Large intestine (tissue), 3 donors: ENCODE data around the gene OPA3. TPM values are rescaled to one million over a fixed set of nuclear protein-coding genes. Genes with fewer than 3 reads are reported as not detected.
A peak's percentile ranks its signal among the peaks of the same experiment; 100 is the strongest.

Experiments used
- DNase-seq, 2 donors: peaks; one replicate each; pipeline versions ENCODE4 v3.0.0 to v3.0.0-alpha.2; 2013
- H3K27ac ChIP-seq: one replicate; pipeline ENCODE4 v1.5.1; 2013; ENCODE audit warnings: low read length
- H3K27me3 ChIP-seq: 2 replicates; pipeline ENCODE4 v1.6.1; 2013; ENCODE audit warnings: low read length; ENCODE audit not compliant: control insufficient read depth, insufficient read depth
- H3K36me3 ChIP-seq: 2 replicates; pipeline ENCODE4 v1.6.1; 2013; ENCODE audit warnings: low read length; ENCODE audit not compliant: control insufficient read depth, insufficient read depth
- H3K4me1 ChIP-seq: one replicate; pipeline ENCODE4 v1.6.1; 2013; ENCODE audit warnings: low read length; ENCODE audit not compliant: control insufficient read depth, insufficient read depth
- H3K4me3 ChIP-seq: one replicate; pipeline ENCODE4 v1.5.1; 2013; ENCODE audit warnings: low read length
- H3K9me3 ChIP-seq: one replicate; pipeline ENCODE4 v1.6.1; 2013; ENCODE audit warnings: mild to moderate bottlenecking, low read depth, low read length, moderate library complexity; ENCODE audit not compliant: control insufficient read depth
- WGBS: methylation state at CpG from one replicate; pipeline ENCODE4 v1.1.5; 2013; ENCODE audit warnings: low lambda C conversion rate; ENCODE audit not compliant: insufficient coverage; 5-methylcytosine and 5-hydroxymethylcytosine counted together
- polyA plus RNA-seq: library from polyadenylated mRNA; unstranded; fragments of 120-200 nt; gene quantifications from one replicate; pipeline ENCODE4 v1.2.1, GENCODE V29; 2013

The OPA3 gene
- polyA plus RNA-seq, 1 donor: 8.7 TPM

DNA sequence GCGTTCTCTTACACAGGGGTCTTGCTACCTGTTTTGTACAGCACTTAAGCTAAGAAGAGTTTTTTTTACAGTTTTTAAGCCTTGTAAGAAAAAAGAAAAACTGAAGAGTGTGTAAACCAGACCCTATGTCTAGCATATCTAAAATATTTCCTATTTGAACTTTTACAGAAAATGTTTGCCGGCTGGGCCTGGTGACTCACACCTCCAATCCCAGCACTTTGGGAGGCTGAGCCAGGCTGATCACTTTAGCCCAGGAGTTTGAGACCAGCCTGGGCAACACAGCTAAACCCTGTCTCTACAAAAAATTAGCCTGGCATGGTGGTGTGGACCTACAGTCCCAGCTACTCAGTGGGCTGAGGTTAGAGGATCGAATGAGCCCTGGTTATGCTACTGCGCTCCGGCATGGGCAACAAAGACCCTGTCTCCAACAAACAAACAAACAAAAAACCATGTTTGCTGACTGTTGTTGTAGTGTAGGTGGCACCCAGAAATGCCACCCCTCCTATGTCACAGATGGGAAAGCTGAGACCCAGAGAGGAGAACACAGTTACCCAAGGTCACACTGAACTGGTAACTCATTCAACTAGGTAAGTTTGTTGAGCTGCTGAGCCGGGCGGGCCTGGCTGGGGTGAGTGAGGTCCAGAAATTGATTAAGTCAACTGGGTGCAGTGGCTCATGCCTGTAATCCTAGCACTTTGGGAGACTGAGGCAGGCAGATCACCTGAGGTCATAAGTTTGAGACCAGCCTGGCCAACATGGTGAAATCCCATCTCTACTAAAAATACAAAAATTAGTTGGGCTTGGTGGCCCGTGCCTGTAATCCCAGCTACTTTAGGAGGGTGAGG, 79.2 kb downstream of the OPA3 start:
- peak in 1 of 2 donors; percentile 15 for DNase-seq
- peaks cover 8% of the 10 kb centered on the region for H3K27me3 ChIP-seq
- 80% methylated on average over 1 of the region's 8 CpGs for WGBS
- H3K27ac ChIP-seq: no peak overlapping the region
- no peak overlapping the region for H3K4me3 ChIP-seq
- peaks cover 12% of the 10 kb centered on the region for H3K4me1 ChIP-seq
- H3K9me3 ChIP-seq: no peaks in the 10 kb centered on the region
- H3K36me3 ChIP-seq: peaks cover 1% of the 10 kb centered on the region

DNA sequence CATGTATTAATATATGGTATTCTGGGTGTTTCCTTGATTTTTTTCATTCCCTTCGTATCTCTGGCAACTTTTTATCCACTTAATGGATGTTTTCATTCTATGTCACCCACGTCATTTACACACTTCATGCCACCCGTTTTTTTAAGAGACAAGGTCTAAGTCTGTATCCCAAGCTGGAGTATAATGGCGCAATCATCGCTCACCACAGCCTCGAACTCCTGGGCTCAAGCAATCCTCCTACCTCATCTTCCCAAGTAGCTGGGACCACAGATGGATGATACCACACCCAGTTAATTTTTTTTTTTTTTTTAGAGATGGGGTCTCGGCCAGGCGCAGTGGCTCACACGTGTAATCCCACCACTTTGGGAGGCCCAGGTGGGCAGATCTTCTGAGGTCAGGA, 80.7 kb downstream of the OPA3 start:
- Histone ChIP-seq H3K27me3 (peaks cover 19% of the 10 kb centered on the region), H3K4me1 (peaks cover 14% of the 10 kb centered on the region), H3K27ac (no peak overlapping the region), H3K4me3 (no peak overlapping the region), H3K36me3 (no peaks in the 10 kb centered on the region), H3K9me3 (peaks cover 7% of the 10 kb centered on the region)
- WGBS: 83% methylated on average over 3 of the region's 9 CpGs
- DNase-seq: no peak

DNA sequence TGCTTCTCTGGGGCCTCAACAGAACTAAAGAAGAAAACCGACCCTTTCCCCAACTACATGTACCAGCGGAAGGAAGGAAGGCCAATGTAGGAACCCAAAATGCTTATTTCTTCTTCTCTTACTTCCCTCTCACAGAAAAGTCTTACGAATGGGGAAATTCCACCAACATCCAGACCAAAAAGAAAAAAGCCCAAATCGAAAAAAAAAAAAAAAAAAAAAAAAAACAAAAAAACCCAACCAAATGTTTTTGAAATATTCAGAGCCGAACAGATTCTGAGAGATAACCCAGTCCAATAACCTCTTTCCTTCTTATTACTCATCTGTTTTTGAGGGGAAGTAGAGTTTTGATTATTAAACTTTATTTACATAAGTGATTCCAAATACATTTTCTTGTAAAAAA, 82.5 kb downstream of the OPA3 start:
- peaks cover 23% of the 10 kb centered on the region for H3K4me1 ChIP-seq
- H3K27ac ChIP-seq: no peak overlapping the region
- no peak overlapping the region for H3K4me3 ChIP-seq
- DNase-seq: no peak
- WGBS: no CpG with 5 or more reads among the region's 5 CpGs
- H3K36me3 ChIP-seq: no peaks in the 10 kb centered on the region
- H3K9me3 ChIP-seq: peaks cover 14% of the 10 kb centered on the region
- H3K27me3 ChIP-seq: peaks cover 36% of the 10 kb centered on the region

- Histone ChIP-seq H3K4me1 (peaks cover 24% of the 10 kb centered on the region), H3K27me3 (peaks cover 38% of the 10 kb centered on the region), H3K9me3 (peaks cover 14% of the 10 kb centered on the region), H3K4me3 (no peak overlapping the region), H3K27ac (no peak overlapping the region), H3K36me3 (no peaks in the 10 kb centered on the region)
- no peak for DNase-seq
- WGBS: no CpG with 5 or more reads among the region's 2 CpGs
Measured at GRCh38 chr19:45501730-45502014, 82.9 kb downstream of the OPA3 start.

DNA sequence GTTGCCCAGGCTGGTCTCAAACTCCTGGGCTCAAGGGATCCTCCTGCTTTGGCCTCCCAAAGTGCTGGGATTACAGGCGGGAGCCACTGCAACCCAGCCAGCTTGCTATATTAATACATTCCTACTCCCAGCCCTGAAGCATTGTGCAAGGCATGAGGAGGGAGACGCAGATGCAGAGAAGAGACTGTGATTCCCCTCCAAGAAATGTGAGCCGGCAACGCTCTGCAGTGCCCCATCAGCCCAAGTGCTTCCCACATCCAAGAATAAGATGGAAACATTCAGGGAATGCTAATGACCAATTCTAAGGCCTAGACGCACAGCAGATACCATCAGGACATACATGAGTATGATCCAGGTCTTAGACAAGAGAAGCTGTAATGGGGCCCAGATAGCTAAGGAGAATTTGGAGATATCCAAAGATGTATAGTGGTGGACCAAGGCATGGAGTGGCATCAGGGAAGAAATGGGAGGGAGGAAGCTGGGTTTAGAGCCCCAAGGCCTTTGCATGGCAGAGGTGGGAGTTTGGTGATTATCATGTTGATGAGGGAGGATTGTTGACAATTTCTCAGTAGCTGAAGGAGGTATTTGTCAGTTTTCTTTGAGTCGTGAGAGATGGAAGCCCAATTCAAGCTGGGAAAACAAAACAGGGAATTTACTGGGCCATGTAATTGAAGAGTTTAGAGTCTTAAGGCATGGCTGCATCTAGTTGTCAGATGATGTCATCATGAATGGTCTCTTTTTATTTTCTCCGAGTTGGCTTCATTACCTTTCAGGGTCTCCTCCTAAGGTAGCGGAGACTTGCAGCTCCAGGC, 83.5 kb downstream of the OPA3 start:
- Histone ChIP-seq H3K4me3 (no peak overlapping the region), H3K27ac (no peak overlapping the region), H3K36me3 (no peaks in the 10 kb centered on the region), H3K4me1 (peaks cover 25% of the 10 kb centered on the region), H3K9me3 (peaks cover 14% of the 10 kb centered on the region), H3K27me3 (peaks cover 43% of the 10 kb centered on the region)
- WGBS: no CpG with 5 or more reads among the region's 8 CpGs
- no peak for DNase-seq

DNA sequence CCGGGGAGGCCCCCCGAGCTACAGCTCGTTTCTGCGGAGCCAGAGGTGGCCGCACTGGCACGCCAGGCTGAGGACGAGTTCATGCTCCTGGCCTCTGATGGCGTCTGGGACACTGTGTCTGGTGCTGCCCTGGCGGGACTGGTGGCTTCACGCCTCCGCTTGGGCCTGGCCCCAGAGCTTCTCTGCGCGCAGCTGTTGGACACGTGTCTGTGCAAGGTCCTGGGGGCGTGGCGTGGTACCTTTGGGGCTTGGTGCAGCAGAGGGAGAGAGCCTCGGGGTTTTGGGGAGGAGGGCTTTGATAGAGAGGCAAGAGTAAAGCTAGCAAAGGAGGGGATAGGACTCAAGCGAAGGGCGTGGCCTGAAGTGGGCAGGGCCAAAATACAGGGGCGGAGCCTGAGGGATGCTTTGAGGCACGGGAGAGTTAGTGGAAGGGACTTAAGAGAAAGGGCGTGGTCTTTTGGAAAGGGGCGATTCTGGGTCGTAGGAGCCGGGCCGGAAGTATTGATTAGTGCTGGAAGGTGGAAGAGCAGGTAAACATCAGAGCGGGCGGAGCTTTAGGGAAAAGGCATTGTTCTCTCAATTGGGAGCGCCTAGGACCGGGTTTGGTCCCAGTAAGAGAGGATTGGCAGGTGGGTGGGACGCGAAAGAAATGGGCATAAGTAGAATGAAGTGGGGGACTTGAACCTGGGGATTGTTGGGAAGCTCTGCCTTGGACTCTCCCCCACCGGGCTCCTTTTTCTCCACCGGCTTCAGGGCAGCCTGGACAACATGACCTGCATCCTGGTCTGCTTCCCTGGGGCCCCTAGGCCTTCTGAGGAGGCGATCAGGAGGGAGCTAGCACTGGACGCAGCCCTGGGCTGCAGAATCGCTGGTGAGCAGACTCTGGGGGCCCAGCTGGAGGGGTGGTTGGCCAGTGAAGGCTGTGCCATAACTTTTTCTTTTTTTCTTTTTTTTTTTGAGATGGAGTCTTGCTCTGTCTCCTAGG, 85.1 kb downstream of the OPA3 start:
- peaks cover 24% of the 10 kb centered on the region for H3K4me1 ChIP-seq
- H3K27me3 ChIP-seq: peaks cover 59% of the 10 kb centered on the region
- peaks cover 17% of the 10 kb centered on the region for H3K9me3 ChIP-seq
- WGBS: 12% methylated on average over 3 of the region's 37 CpGs
- peak in 1 of 2 donors; percentile 65 for DNase-seq
- H3K36me3 ChIP-seq: no peaks in the 10 kb centered on the region
- H3K27ac ChIP-seq: no peak overlapping the region
- no peak overlapping the region for H3K4me3 ChIP-seq

GRCh38 chr19:45498411-45499195, 86.0 kb downstream of the OPA3 start, which contains the start of gene PPM1N:
PPM1N (plus strand) TSS chr19:45498443; CDS start chr19:45498473, 30 bp downstream.
- peak within 1 kb of the TSS; percentile 30 for H3K4me3 ChIP-seq
- H3K27ac ChIP-seq: no peak within 1 kb of the TSS
- H3K27me3 ChIP-seq: peaks cover 62% of the 10 kb centered on the region
- WGBS: no CpG with 5 or more reads among the region's 89 CpGs
- no peaks in the 10 kb centered on the region for H3K36me3 ChIP-seq
- peaks cover 24% of the 10 kb centered on the region for H3K4me1 ChIP-seq
- H3K9me3 ChIP-seq: peaks cover 17% of the 10 kb centered on the region
- peak in 1 of 2 donors; percentile 56 for DNase-seq

- H3K9me3 ChIP-seq: peaks cover 18% of the 10 kb centered on the region
Measured at GRCh38 chr19:45497791-45498190, 86.8 kb downstream of the OPA3 start.

DNA sequence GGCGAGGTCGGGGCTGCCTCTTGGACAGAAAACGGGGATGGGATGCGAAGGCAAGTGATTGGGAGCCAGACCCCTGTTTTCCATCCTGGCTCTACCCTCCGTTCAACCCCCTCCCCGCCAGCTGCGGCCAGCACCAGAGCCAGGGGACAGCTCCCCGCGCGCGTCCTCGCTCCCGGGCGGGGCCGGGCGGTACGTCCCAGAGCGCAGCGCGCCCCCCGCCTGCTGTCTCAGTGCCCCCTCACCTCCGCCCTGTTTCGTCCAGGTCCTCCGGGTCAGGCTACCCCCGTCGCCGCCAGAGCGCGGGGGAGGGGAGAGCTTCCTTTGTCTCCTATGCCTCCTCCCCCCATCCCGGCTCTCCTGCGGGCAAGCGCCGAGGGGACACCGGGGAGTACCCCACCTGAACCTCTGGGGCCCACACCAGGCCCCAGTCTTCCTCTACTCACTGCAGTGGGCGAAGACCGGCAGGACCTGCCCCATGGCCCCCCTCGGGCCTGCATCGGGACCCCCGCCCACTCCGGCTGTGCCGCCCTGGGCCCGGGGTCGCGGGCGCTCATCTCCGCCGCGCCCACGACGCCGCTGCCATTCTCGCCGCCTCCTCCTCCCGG, 88.2 kb downstream of the OPA3 start:
- Histone ChIP-seq H3K4me1 (peaks cover 27% of the 10 kb centered on the region), H3K9me3 (peaks cover 20% of the 10 kb centered on the region), H3K36me3 (no peaks in the 10 kb centered on the region), H3K27ac (no peak overlapping the region), H3K4me3 (peak overlapping the region; percentile 67), H3K27me3 (peaks cover 63% of the 10 kb centered on the region)
- DNase-seq: peak in 1 of 2 donors; percentile 49
- no CpG with 5 or more reads among the region's 54 CpGs for WGBS

More at GRCh38 chr19:45497791-45498190, 86.8 kb downstream of the OPA3 start:
- Histone ChIP-seq H3K36me3 (no peaks in the 10 kb centered on the region), H3K27me3 (peaks cover 66% of the 10 kb centered on the region), H3K27ac (no peak overlapping the region), H3K4me3 (no peak overlapping the region), H3K4me1 (peaks cover 26% of the 10 kb centered on the region)
- no CpG with 5 or more reads among the region's 16 CpGs for WGBS
- DNase-seq: no peak
